ENCODE results near the gene GRID1.

- TF ChIP-seq ZNF394 (tag by site-specific recombination; IDR thresholded peaks at IDR 0.05; ENCODE audit: borderline replicate concordance) (no peak), MZF1 (tag by site-specific recombination; IDR thresholded peaks at IDR 0.05; ENCODE audit: borderline replicate concordance) (no peak), ZNF529 (tag by site-specific recombination; IDR thresholded peaks at IDR 0.05; ENCODE audit: insufficient replicate concordance) (no peak), ZNF785 (tag by site-specific recombination; IDR thresholded peaks at IDR 0.05) (no peak), ZNF610 (tag by site-specific recombination; IDR thresholded peaks at IDR 0.05; ENCODE audit: borderline replicate concordance) (no peak), ZNF148 (tag by site-specific recombination; IDR thresholded peaks at IDR 0.05; ENCODE audit: borderline replicate concordance) (no peak), ZSCAN23 (tag by site-specific recombination; IDR thresholded peaks at IDR 0.05) (no peak)
- TF ChIP-seq, protein P1, sequence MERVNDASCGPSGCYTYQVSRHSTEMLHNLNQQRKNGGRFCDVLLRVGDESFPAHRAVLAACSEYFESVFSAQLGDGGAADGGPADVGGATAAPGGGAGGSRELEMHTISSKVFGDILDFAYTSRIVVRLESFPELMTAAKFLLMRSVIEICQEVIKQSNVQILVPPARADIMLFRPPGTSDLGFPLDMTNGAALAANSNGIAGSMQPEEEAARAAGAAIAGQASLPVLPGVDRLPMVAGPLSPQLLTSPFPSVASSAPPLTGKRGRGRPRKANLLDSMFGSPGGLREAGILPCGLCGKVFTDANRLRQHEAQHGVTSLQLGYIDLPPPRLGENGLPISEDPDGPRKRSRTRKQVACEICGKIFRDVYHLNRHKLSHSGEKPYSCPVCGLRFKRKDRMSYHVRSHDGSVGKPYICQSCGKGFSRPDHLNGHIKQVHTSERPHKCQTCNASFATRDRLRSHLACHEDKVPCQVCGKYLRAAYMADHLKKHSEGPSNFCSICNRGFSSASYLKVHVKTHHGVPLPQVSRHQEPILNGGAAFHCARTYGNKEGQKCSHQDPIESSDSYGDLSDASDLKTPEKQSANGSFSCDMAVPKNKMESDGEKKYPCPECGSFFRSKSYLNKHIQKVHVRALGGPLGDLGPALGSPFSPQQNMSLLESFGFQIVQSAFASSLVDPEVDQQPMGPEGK (tag by site-specific recombination; IDR thresholded peaks at IDR 0.05), result no peak
- TF ChIP-seq, protein P2, sequence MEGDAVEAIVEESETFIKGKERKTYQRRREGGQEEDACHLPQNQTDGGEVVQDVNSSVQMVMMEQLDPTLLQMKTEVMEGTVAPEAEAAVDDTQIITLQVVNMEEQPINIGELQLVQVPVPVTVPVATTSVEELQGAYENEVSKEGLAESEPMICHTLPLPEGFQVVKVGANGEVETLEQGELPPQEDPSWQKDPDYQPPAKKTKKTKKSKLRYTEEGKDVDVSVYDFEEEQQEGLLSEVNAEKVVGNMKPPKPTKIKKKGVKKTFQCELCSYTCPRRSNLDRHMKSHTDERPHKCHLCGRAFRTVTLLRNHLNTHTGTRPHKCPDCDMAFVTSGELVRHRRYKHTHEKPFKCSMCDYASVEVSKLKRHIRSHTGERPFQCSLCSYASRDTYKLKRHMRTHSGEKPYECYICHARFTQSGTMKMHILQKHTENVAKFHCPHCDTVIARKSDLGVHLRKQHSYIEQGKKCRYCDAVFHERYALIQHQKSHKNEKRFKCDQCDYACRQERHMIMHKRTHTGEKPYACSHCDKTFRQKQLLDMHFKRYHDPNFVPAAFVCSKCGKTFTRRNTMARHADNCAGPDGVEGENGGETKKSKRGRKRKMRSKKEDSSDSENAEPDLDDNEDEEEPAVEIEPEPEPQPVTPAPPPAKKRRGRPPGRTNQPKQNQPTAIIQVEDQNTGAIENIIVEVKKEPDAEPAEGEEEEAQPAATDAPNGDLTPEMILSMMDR (tag by site-specific recombination; IDR thresholded peaks at IDR 0.05), result no peak
Measured at GRCh38 chr10:86078639-86079035, 288.0 kb downstream of the GRID1 start.
